Liver (tissue), 9 donors: Measurements from ENCODE around the gene EN2. TPM values are rescaled to one million over a fixed set of nuclear protein-coding genes. Genes with fewer than 3 reads are reported as not detected.

Experiments
- DNase-seq: peaks from one replicate; pipeline ENCODE4 v3.0.0-alpha.2; 2017; ENCODE audit warnings: low spot score
- H3K27ac ChIP-seq, 2 donors: one replicate each; pipeline ENCODE4 v1.7.0; 2013; ENCODE audit warnings: inconsistent platforms in 2 of 2, low read length in 2 of 2, control low read depth in 1 of 2, low read depth in 1 of 2, mild to moderate bottlenecking in 1 of 2
- H3K27me3 ChIP-seq, 4 donors: one replicate each; pipeline versions ENCODE4 v1.6.1 to v1.7.0; 2013; ENCODE audit warnings: low read length in 3 of 4, inconsistent platforms in 1 of 4, mild to moderate bottlenecking in 1 of 4, moderate library complexity in 1 of 4; ENCODE audit not compliant: control insufficient read depth in 4 of 4, insufficient read depth in 4 of 4
- H3K36me3 ChIP-seq, 4 donors: one replicate each; pipeline versions ENCODE4 v1.6.1 to v1.7.0; 2013; ENCODE audit warnings: low read length in 3 of 4, mild to moderate bottlenecking in 3 of 4, low read depth in 1 of 4, moderate library complexity in 1 of 4; ENCODE audit not compliant: control insufficient read depth in 4 of 4, insufficient read depth in 3 of 4
- H3K4me1 ChIP-seq, 4 donors: one replicate each; pipeline versions ENCODE4 v1.6.1 to v1.7.0; 2013; ENCODE audit warnings: low read length in 3 of 4, mild to moderate bottlenecking in 3 of 4, moderate library complexity in 1 of 4; ENCODE audit not compliant: control insufficient read depth in 4 of 4, insufficient read depth in 4 of 4
- H3K4me3 ChIP-seq, 3 donors: one replicate each; pipeline versions ENCODE4 v1.6.1 to v1.7.0; 2013; ENCODE audit warnings: low read length in 3 of 3, control low read depth in 1 of 3, low read depth in 1 of 3, mild to moderate bottlenecking in 1 of 3
- H3K9ac ChIP-seq, 2 donors: one replicate each; pipeline ENCODE4 v1.7.0; 2013; ENCODE audit warnings: low read length in 2 of 2, mild to moderate bottlenecking in 2 of 2, moderate library complexity in 2 of 2, control low read depth in 1 of 2, low read depth in 1 of 2
- H3K9me3 ChIP-seq, 4 donors: one replicate each; pipeline versions ENCODE4 v1.6.1 to v1.7.0; 2013; ENCODE audit warnings: low read length in 3 of 4; ENCODE audit not compliant: control insufficient read depth in 4 of 4
- ATF3 ChIP-seq: IDR thresholded peaks from 2 replicates; pipeline ENCODE4 v1.6.1; 2016; ENCODE audit warnings: antibody characterized with exemption
- CTCF ChIP-seq: fragments of 150-350 bp; IDR thresholded peaks from 2 replicates; pipeline ENCODE4 v1.5.1; 2017; ENCODE audit warnings: improper control_type of control experiment, low read depth, low read length; ENCODE audit not compliant: missing input control
- EGR1 ChIP-seq, 2 donors: IDR thresholded peaks; 2 replicates each; pipeline ENCODE4 v1.6.1; 2016 to 2018; ENCODE audit warnings: antibody characterized with exemption in 2 of 2, low read depth in 2 of 2
- FOXA2 ChIP-seq: IDR thresholded peaks from 2 replicates; pipeline ENCODE4 v1.6.1; 2016; ENCODE audit warnings: antibody characterized with exemption
- GABPA ChIP-seq, 2 donors: IDR thresholded peaks in 1 of 2; conservative IDR thresholded peaks in 1 of 2; 2 replicates each; pipeline ENCODE4 v1.6.1; 2016; ENCODE audit warnings: antibody characterized with exemption in 2 of 2, mild to moderate bottlenecking in 1 of 2, moderate library complexity in 1 of 2
- HNF4A ChIP-seq, 2 donors: conservative IDR thresholded peaks; 2 replicates each; pipeline ENCODE4 v1.6.1; 2016; ENCODE audit warnings: antibody characterized with exemption in 2 of 2, mild to moderate bottlenecking in 2 of 2
- HNF4G ChIP-seq: IDR thresholded peaks from 2 replicates; pipeline ENCODE4 v1.6.1; 2016; ENCODE audit warnings: antibody characterized with exemption
- JUND ChIP-seq, 2 donors: IDR thresholded peaks; 2 replicates each; pipeline ENCODE4 v1.6.1; 2016; ENCODE audit warnings: antibody characterized with exemption in 2 of 2
- MAX ChIP-seq: IDR thresholded peaks from 2 replicates; pipeline ENCODE4 v1.6.1; 2016; ENCODE audit warnings: antibody characterized with exemption
- NR2F2 ChIP-seq: IDR thresholded peaks from 2 replicates; pipeline ENCODE4 v1.6.1; 2016; ENCODE audit warnings: antibody characterized with exemption
- RAD21 ChIP-seq, 2 donors: IDR thresholded peaks; 2 replicates each; pipeline ENCODE4 v1.6.1; 2016; ENCODE audit warnings: antibody characterized with exemption in 2 of 2, mild to moderate bottlenecking in 2 of 2
- REST ChIP-seq: IDR thresholded peaks from 2 replicates; pipeline ENCODE4 v1.6.1; 2016; ENCODE audit warnings: antibody characterized with exemption, mild to moderate bottlenecking
- RXRA ChIP-seq, 2 donors: IDR thresholded peaks; 2 replicates each; pipeline ENCODE4 v1.6.1; 2017 to 2018; ENCODE audit warnings: antibody characterized with exemption in 2 of 2, mild to moderate bottlenecking in 1 of 2
- SP1 ChIP-seq: IDR thresholded peaks from 2 replicates; pipeline ENCODE4 v1.6.1; 2018; ENCODE audit warnings: antibody characterized with exemption, mild to moderate bottlenecking
- TAF1 ChIP-seq: conservative IDR thresholded peaks from 2 replicates; pipeline ENCODE4 v1.6.1; 2016; ENCODE audit warnings: antibody characterized with exemption, mild to moderate bottlenecking
- YY1 ChIP-seq: IDR thresholded peaks from 2 replicates; pipeline ENCODE4 v1.6.1; 2016; ENCODE audit warnings: antibody characterized with exemption, mild to moderate bottlenecking
- ZBTB33 ChIP-seq: IDR thresholded peaks from 2 replicates; pipeline ENCODE4 v1.6.1; 2016; ENCODE audit warnings: antibody characterized with exemption
- WGBS: extraction: QIAGEN DNeasy Blood & Tissue Kit; methylation state at CpG from one replicate; pipeline ENCODE4 v1.1.7; 2013; 5-methylcytosine and 5-hydroxymethylcytosine counted together
- polyA plus RNA-seq, 2 donors: library from polyadenylated mRNA; stranded (reverse) in 1 of 2; unstranded in 1 of 2; fragments of 200-250 nt in 1 of 2; fragments of >200 nt in 1 of 2; fragmentation: Nextera tagmentation in 1 of 2; extraction: Ambion mirVana in 1 of 2; gene quantifications; one replicate each; pipeline versions ENCODE4 v1.2.1 to v1.2.3, GENCODE V29; 2013 to 2015
- total RNA-seq, 2 donors: library from RNA; depleted of rRNA; stranded (reverse); fragments of >200 nt; gene quantifications; one replicate each; pipeline ENCODE4 v1.2.3, GENCODE V29; 2014
- donor health status: healthy.
- donor health status: healthy.
- donor health status: healthy.
- donor health status: healthy.
- donor health status: healthy.

EN2 gene
- total and polyA plus RNA-seq, 4 donors: under 0.01 TPM; not detected in 3

- Histone ChIP-seq H3K27me3 (peaks cover 0 to 9% (median under 1%) of the 10 kb centered on the region in 4 donors), H3K4me1 (peaks cover 0 to 7% (median 0%) of the 10 kb centered on the region in 4 donors), H3K4me3 (no peak overlapping the region), H3K36me3 (no peaks in the 10 kb centered on the region), H3K9ac (no peak overlapping the region), H3K9me3 (no peaks in the 10 kb centered on the region), H3K27ac (no peak overlapping the region)
- no peak for TF ChIP-seq ATF3
- no peak for TF ChIP-seq NR2F2
- no peak for TF ChIP-seq FOXA2
- TF ChIP-seq SP1: no peak
- TF ChIP-seq HNF4A (conservative IDR thresholded peaks at IDR 0.05): no peak
- no peak for TF ChIP-seq YY1
- no peak for TF ChIP-seq GABPA (IDR thresholded peaks at IDR 0.05 in 1 of 2, conservative IDR thresholded peaks at IDR 0.05 in 1 of 2)
- no peak for TF ChIP-seq JUND (IDR thresholded peaks at IDR 0.05)
- no peak for TF ChIP-seq TAF1
- TF ChIP-seq CTCF: no peak
- TF ChIP-seq ZBTB33: no peak
- no peak for TF ChIP-seq RXRA (IDR thresholded peaks at IDR 0.05)
- TF ChIP-seq REST: no peak
- TF ChIP-seq MAX: no peak
- no peak for TF ChIP-seq HNF4G
- no peak for TF ChIP-seq RAD21 (IDR thresholded peaks at IDR 0.05)
- no peak for TF ChIP-seq EGR1 (IDR thresholded peaks at IDR 0.05; ENCODE audit: low read depth in 2 of 2)
- 44% methylated on average over 38 of the region's 38 CpGs for WGBS
- DNase-seq: no peak
These were observed 49.0 kb upstream of the EN2 start for GRCh38 chr7:155408651-155409586.
